ENCODE measurements around the gene IL17C. TPM values are rescaled to one million over a fixed set of nuclear protein-coding genes. Genes with fewer than 3 reads are reported as not detected.

Gene IL17C
- total and polyA plus RNA-seq, 10 of the 15 experiments (the other 5 are each of a cell fraction or from before 2014, with no cell fraction given): not detected

DNA sequence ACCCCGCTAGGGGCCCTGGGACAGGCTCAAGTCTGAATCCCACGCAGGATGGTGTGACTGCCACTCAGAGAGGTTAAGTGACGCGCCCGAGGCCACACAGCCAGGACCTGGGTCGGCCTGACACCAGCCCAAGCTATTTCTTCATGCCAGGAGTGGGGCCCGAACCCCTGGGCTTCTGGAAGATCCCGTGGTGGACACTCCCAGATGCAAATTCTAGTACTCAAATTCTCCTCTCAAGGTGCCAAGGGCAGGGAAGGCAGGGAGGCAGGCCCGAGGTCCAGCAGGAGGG lies 5.2 kb downstream of the IL17C start (continued):
- no peak for TF ChIP-seq SREBF1 (IDR thresholded peaks at IDR 0.05; ENCODE audit: low read length)
- no peak for TF ChIP-seq RBBP5 (conservative IDR thresholded peaks at IDR 0.05)
- no peak for TF ChIP-seq CBFB (IDR thresholded peaks at IDR 0.05; ENCODE audit: low read depth)
- TF ChIP-seq CREB1 (IDR thresholded peaks at IDR 0.05; ENCODE audit: low read depth): no peak
- TF ChIP-seq NFIC (IDR thresholded peaks at IDR 0.05; ENCODE audit: low read depth, low read length): no peak
- TF ChIP-seq BHLHE40 (IDR thresholded peaks at IDR 0.05; ENCODE audit: borderline replicate concordance in 1 of 2, low read depth in 2 of 2, low read length in 1 of 2): no peak
- no peak for TF ChIP-seq ZNF24 (IDR thresholded peaks at IDR 0.05)

DNA sequence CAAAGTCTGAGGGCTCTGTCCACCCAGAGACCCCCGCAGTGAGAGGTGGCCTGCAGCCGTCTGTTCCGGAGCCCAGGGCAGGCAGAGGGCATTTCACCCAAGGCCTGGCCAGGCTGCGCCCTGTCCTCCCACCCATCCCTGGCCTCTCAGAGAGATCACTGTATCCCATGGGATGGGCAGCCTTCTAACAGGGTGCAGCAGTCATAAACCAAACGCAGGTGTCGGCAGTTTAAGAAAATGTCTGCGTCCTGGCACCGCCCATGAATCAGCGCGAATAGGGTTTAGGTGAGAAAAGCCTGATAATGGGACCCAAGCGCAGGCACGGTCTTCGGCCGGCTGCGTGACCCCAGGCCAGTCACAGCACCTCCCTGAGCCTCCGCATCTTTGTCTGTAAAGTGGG lies 7.1 kb downstream of the IL17C start:
- no peak overlapping the region for H2AFZ ChIP-seq (ENCODE audit: control insufficient read depth, low read depth, low read length)
- SMC1A ChIA-PET (ENCODE audit: uncharacterized antibody, unreplicated experiment): no interaction called here
- 91% methylated on average over 16 of the region's 16 CpGs for WGBS (ENCODE audit: insufficient coverage, insufficient replicate concordance, low lambda C conversion rate, missing lambda C conversion rate)
- H3K27me3 ChIP-seq (replicated peaks in 1 of 2; ENCODE audit: control insufficient read depth in 2 of 2, insufficient read depth in 2 of 2, low read length in 1 of 2): peaks cover 0 to under 1% of the 10 kb centered on the region in 2 experiments; a peak in 3 of 4 replicates
- in situ Hi-C loops (cut with MboI) (no loop called here), intact Hi-C loops (cut with micrococcal nuclease; ENCODE audit: unreplicated experiment) (no loop called here)
- POLR2A ChIA-PET: no interaction called here
- H3K4me1 ChIP-seq (ENCODE audit: control insufficient read depth, insufficient read depth, low read length): peaks cover 11% of the 10 kb centered on the region; the same call in 1 of the 2 replicates
- CTCF ChIA-PET: interaction anchor here (1.2 kb wide), 1 partner anchor 12 kb away, joined by 5 read pairs; no protein-coding TSS in a partner anchor
- no peak overlapping the region for H3K4me2 ChIP-seq (ENCODE audit: control insufficient read depth, insufficient read depth)
- peaks cover 30% of the 10 kb centered on the region for H3K79me2 ChIP-seq (ENCODE audit: control insufficient read depth, insufficient read depth, low read length)
- no peak overlapping the region for H3K4me3 ChIP-seq
- peaks cover 2 to 4% of the 10 kb centered on the region in 2 experiments; a peak in 2 of 4 replicates for H3K36me3 ChIP-seq (ENCODE audit: control insufficient read depth in 2 of 2, insufficient read depth in 2 of 2, low read length in 1 of 2)
- FAIRE-seq (no peak), DNase-seq (ENCODE audit: low read depth, low spot score) (no peak), ATAC-seq (no peak)
- BruUV-seq (replicated peaks): no TSS peak
- no peaks in the 10 kb centered on the region for H3K9me3 ChIP-seq (replicated peaks; ENCODE audit: control insufficient read depth, insufficient read depth, low read length)
- peaks cover 7% of the 10 kb centered on the region; the same call in 1 of the 2 replicates for H4K20me1 ChIP-seq (ENCODE audit: control insufficient read depth, insufficient read depth)
- H3K9ac ChIP-seq (ENCODE audit: control insufficient read depth, insufficient read depth, low read length): no peak overlapping the region
- no peak for TF ChIP-seq FOS (IDR thresholded peaks at IDR 0.05; ENCODE audit: borderline replicate concordance, extremely low read depth, insufficient read length)
- TF ChIP-seq POLR2A (IDR thresholded peaks at IDR 0.05; ENCODE audit: low read depth, low read length): peak; percentile 11
- no peak for TF ChIP-seq MTA2 (IDR thresholded peaks at IDR 0.05; ENCODE audit: low read depth)
- TF ChIP-seq YY1 (IDR thresholded peaks at IDR 0.05; ENCODE audit: low read depth, low read length): no peak
- no peak for TF ChIP-seq SP1 (IDR thresholded peaks at IDR 0.05; ENCODE audit: low read depth, low read length)
- TF ChIP-seq, protein P1, sequence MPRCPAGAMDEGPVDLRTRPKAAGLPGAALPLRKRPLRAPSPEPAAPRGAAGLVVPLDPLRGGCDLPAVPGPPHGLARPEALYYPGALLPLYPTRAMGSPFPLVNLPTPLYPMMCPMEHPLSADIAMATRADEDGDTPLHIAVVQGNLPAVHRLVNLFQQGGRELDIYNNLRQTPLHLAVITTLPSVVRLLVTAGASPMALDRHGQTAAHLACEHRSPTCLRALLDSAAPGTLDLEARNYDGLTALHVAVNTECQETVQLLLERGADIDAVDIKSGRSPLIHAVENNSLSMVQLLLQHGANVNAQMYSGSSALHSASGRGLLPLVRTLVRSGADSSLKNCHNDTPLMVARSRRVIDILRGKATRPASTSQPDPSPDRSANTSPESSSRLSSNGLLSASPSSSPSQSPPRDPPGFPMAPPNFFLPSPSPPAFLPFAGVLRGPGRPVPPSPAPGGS (IDR thresholded peaks at IDR 0.05; ENCODE audit: borderline replicate concordance, insufficient read depth, low read depth, low read length, poor library complexity, severe bottlenecking): no peak
- RAD21 ChIA-PET (ENCODE audit: unreplicated experiment): no interaction called here
- no peak overlapping the region for H3K27ac ChIP-seq (ENCODE audit: control insufficient read depth, insufficient read depth)
